Fibroblast of lung (primary cell): ENCODE measurements around the gene ZNF385D. TPM values are rescaled to one million over a fixed set of nuclear protein-coding genes. Genes with fewer than 3 reads are reported as not detected.

Source experiments
- DNase-seq, 2 donors: peaks; one replicate each; pipeline versions ENCODE4 v3.0.0 to v3.0.0-alpha.2; 2010; ENCODE audit warnings: low read depth in 2 of 2
- H2AFZ ChIP-seq: 2 replicates; pipeline ENCODE4 v1.5.1; 2012; ENCODE audit warnings: low read length, control low read depth, inconsistent platforms
- H3K27ac ChIP-seq: 2 replicates; pipeline ENCODE4 v1.5.1; 2011; ENCODE audit warnings: low read length, control low read depth; ENCODE audit not compliant: insufficient read depth
- H3K27me3 ChIP-seq: 2 replicates; pipeline ENCODE4 v1.5.1; 2011; ENCODE audit warnings: mild to moderate bottlenecking, low read length; ENCODE audit not compliant: control insufficient read depth, insufficient read depth
- H3K36me3 ChIP-seq: 2 replicates; pipeline ENCODE4 v1.5.1; 2011; ENCODE audit warnings: low read length; ENCODE audit not compliant: control insufficient read depth, insufficient read depth
- H3K4me1 ChIP-seq: 2 replicates; pipeline ENCODE4 v1.5.1; 2011; ENCODE audit warnings: low read length; ENCODE audit not compliant: control insufficient read depth, insufficient read depth; ENCODE audit errors: extremely low read depth
- H3K4me2 ChIP-seq: 2 replicates; pipeline ENCODE4 v1.5.1; 2011; ENCODE audit warnings: low read length, control low read depth; ENCODE audit not compliant: insufficient read depth; ENCODE audit errors: extremely low read depth
- H3K4me3 ChIP-seq, 4 experiments: fragments of 200-600 bp in 1 of 4; sonication (generic) in 1 of 4; replicated peaks in 1 of 4; 2 replicates each; pipeline ENCODE4 v1.5.1; 2011 to 2016; ENCODE audit warnings: low read length in 4 of 4, low read depth in 3 of 4, mild to moderate bottlenecking in 3 of 4, control low read depth in 2 of 4, inconsistent platforms in 1 of 4, mixed read lengths in 1 of 4; ENCODE audit not compliant: insufficient read depth in 1 of 4; ENCODE audit errors: control extremely low read depth in 1 of 4
- H3K79me2 ChIP-seq: 2 replicates; pipeline ENCODE4 v1.5.1; 2012; ENCODE audit warnings: mild to moderate bottlenecking, low read length, inconsistent platforms; ENCODE audit not compliant: control insufficient read depth, insufficient read depth
- H3K9ac ChIP-seq: 2 replicates; pipeline ENCODE4 v1.5.1; 2011; ENCODE audit warnings: mild to moderate bottlenecking, low read length, control low read depth; ENCODE audit not compliant: insufficient read depth
- H3K9me3 ChIP-seq: 2 replicates; pipeline ENCODE4 v1.5.1; 2012; ENCODE audit warnings: low read depth, low read length; ENCODE audit not compliant: control insufficient read depth, insufficient read depth
- H4K20me1 ChIP-seq: 2 replicates; pipeline ENCODE4 v1.5.1; 2011; ENCODE audit warnings: low read length; ENCODE audit not compliant: control insufficient read depth, insufficient read depth; ENCODE audit errors: extremely low read depth
- CTCF ChIP-seq, 2 donors: IDR thresholded peaks in 1 of 2; conservative IDR thresholded peaks in 1 of 2; 1 replicate in 1 of 2; 2 replicates in 1 of 2; pipeline ENCODE4 v1.5.1; 2011 to 2012; ENCODE audit warnings: low read length in 2 of 2, control low read depth in 1 of 2, inconsistent platforms in 1 of 2, low read depth in 1 of 2, mild to moderate bottlenecking in 1 of 2
- EZH2 ChIP-seq: IDR thresholded peaks from 2 replicates; pipeline ENCODE4 v1.5.1; 2012; ENCODE audit warnings: low read length, control low read depth, mild to moderate bottlenecking; ENCODE audit errors: missing control alignments
- polyA plus RNA-seq, 2 donors: library from polyadenylated mRNA; depleted of rRNA in 1 of 2; stranded (reverse) in 1 of 2; unstranded in 1 of 2; fragments of >200 nt; gene quantifications; 2 replicates each; pipeline ENCODE4 v1.2.1, GENCODE V29; 2011 to 2012; ENCODE audit warnings: missing spikeins in 1 of 2
- total RNA-seq: library from RNA; depleted of rRNA; stranded (reverse); fragments of >200 nt; gene quantifications from 2 replicates; pipeline ENCODE4 v1.2.1, GENCODE V29; 2014

The ZNF385D gene
- total and polyA plus RNA-seq, 2 donors (not counting 1 experiment from before 2014, with no cell fraction given): 0.83 to 1.9 TPM

DNA sequence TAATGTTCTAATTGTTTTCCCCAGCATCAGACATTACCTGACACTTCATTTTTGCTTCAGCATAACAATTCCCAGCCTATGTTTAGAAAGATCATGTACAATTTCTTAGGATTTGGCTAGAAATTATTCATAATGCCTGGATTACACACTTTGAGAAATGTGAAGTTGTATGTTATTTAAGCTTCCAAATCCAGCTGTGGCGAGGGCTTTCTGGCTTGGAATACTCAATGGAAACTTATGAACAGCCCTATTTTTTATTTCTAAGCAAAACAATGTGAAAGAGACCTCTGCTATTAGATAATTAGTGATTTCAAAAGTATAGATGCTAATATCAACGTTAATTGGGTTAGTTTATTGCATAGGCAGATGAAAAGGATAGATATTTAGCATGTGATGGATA lies 341.6 kb downstream of the ZNF385D start:
- Histone ChIP-seq H3K4me2 (no peak overlapping the region), H3K36me3 (no peaks in the 10 kb centered on the region), H3K9me3 (no peaks in the 10 kb centered on the region), H3K4me1 (no peaks in the 10 kb centered on the region), H3K9ac (no peak overlapping the region), H4K20me1 (no peaks in the 10 kb centered on the region), H3K27ac (no peak overlapping the region), H3K4me3 (no peak overlapping the region), H3K79me2 (no peaks in the 10 kb centered on the region), H2AFZ (no peak overlapping the region), H3K27me3 (no peaks in the 10 kb centered on the region)
- TF ChIP-seq EZH2 (no peak), CTCF (conservative IDR thresholded peaks at IDR 0.05 in 1 of 2, IDR thresholded peaks at IDR 0.05 in 1 of 2; ENCODE audit: low read depth in 1 of 2, low read length in 2 of 2) (no peak)
- no peak for DNase-seq

DNA sequence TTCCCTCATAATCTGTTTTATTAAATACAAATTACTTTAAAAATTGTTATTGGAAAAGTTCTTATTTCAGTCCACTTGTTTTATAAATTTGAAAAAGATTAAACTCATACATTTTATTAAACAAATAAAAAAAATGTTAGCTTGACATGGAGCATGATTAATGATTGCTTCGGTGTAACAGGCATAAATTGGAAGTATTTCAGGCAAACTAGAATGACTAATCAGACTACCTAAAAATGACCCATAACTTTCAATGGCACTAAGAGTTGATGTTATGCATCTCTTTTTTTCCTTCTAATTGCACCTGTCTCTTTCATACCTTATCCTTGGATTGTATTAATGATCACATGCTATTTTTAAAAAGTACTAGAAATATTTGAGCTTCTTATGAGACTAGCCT lies 343.3 kb downstream of the ZNF385D start:
- Histone ChIP-seq H3K4me3 (no peak overlapping the region), H3K27ac (no peak overlapping the region), H3K9ac (no peak overlapping the region), H3K36me3 (no peaks in the 10 kb centered on the region), H3K79me2 (no peaks in the 10 kb centered on the region), H4K20me1 (no peaks in the 10 kb centered on the region), H3K4me2 (no peak overlapping the region), H3K9me3 (no peaks in the 10 kb centered on the region), H2AFZ (no peak overlapping the region), H3K27me3 (no peaks in the 10 kb centered on the region), H3K4me1 (no peaks in the 10 kb centered on the region)
- DNase-seq: no peak
- TF ChIP-seq CTCF (conservative IDR thresholded peaks at IDR 0.05 in 1 of 2, IDR thresholded peaks at IDR 0.05 in 1 of 2; ENCODE audit: low read depth in 1 of 2, low read length in 2 of 2) (no peak), EZH2 (no peak)

- TF ChIP-seq CTCF (conservative IDR thresholded peaks at IDR 0.05 in 1 of 2, IDR thresholded peaks at IDR 0.05 in 1 of 2; ENCODE audit: low read depth in 1 of 2, low read length in 2 of 2) (no peak), EZH2 (no peak)
- Histone ChIP-seq H3K4me3 (no peak overlapping the region), H3K9me3 (no peaks in the 10 kb centered on the region), H3K27me3 (no peaks in the 10 kb centered on the region), H3K9ac (no peak overlapping the region), H3K4me1 (no peaks in the 10 kb centered on the region), H2AFZ (no peak overlapping the region), H3K27ac (no peak overlapping the region), H3K36me3 (no peaks in the 10 kb centered on the region), H3K79me2 (no peaks in the 10 kb centered on the region), H4K20me1 (no peaks in the 10 kb centered on the region), H3K4me2 (no peak overlapping the region)
- DNase-seq: no peak
These were observed 345.0 kb downstream of the ZNF385D start for GRCh38 chr3:21405671-21406667.
